EH (cell line): Measurements from ENCODE around the gene RNF224.

ENCODE experiments used
- DNase-seq: peaks from one replicate; pipeline ENCODE4 v3.0.0-alpha.2; 2015; ENCODE audit warnings: low read depth

Gene RNF224

DNA sequence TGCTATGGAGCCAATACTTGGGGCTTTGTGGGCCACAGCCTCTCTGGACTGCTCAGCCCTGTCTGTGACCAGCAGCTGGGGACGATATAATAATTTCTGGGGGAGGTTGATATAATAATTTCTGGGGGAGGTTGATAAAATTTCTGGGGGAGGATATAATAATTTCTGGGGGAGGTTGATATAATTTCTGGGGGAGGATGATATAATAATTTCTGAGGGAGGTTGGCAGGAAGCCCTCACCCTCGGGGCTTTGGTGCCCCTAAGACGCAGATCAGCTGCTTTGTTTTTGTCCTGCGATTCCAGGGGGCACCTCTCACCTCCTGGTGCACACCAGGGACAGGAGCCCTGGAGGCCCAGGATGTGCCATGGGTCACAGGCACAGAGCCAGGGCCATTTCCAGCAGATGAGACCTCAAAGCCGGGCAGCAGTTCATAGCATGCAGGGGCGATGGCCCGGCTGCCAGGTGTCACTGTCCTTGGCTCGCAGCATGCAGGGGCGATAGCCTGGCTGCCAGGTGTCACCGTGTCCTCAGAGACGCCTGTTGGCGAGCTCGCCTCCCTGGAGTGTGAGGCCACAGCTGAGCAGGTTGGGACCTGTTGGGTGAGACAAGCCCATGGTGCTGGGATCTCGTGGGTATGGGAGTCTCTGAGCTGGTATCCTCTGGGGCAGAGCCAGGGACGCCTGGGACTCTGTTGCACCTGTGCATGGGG lies 46.5 kb downstream of the RNF224 start:
- no peak for DNase-seq

DNA sequence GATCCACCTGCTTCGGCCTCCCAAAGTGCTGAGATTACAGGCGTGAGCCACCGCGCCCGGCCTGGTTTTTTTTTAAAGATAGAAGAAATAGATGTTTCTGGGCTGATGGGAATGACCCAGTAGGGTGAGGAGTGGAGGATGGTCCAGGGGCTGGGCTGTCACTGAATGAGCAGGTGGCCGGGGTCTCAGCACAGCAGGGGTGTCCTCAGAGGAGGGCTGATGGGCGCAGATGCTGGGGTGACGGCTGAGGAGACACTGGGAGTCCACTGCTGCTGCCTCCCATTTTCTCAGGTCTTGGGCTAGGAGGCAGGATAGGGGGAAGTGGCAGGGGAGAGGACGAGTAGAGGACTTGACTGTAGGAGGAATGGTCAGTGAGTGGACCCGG lies 47.9 kb downstream of the RNF224 start:
- no peak for DNase-seq

DNA sequence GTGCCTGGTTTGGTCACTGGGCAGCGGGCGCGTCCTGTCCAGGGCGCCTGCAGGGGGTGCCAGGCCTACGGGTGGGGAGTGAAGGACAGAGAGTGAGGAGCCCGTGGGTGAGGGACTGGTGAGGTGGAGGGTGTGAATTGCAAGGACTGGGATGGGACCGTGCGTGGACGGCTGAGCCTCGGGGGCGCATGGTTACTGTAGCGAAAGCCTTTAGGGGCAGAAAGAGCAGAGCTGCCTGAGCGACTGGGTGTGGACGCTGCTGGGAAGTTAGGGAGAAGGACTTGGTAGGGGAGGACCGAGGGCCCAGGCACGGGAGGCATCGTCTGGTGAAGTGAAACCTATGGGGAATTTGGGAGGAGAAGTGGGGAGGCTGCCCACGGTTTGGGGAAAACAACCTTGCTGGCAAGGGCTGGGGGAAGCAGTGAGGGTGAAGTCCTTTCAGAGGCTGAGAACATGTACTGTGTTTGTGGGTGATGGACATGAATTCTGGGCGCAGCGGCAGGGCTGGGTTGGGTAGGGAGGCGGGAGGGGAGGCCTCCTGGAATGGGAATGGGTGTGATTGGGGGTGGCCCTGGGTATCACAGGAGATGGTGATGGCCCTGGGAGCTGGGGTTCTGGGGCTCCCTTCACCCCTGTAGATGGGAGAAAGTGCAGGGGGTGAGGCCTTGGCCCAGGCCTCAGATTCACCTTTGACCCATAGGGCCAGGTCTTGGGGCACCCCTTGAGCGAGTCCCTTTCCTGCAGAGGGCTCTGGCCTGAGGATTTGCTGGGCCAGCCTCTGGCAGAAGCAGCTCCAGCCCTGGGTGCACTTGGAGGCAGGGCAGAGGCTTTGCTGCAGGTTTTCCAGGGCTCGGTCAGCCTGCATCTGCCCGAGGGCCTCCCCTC lies 48.5 kb downstream of the RNF224 start:
- DNase-seq: no peak

DNA sequence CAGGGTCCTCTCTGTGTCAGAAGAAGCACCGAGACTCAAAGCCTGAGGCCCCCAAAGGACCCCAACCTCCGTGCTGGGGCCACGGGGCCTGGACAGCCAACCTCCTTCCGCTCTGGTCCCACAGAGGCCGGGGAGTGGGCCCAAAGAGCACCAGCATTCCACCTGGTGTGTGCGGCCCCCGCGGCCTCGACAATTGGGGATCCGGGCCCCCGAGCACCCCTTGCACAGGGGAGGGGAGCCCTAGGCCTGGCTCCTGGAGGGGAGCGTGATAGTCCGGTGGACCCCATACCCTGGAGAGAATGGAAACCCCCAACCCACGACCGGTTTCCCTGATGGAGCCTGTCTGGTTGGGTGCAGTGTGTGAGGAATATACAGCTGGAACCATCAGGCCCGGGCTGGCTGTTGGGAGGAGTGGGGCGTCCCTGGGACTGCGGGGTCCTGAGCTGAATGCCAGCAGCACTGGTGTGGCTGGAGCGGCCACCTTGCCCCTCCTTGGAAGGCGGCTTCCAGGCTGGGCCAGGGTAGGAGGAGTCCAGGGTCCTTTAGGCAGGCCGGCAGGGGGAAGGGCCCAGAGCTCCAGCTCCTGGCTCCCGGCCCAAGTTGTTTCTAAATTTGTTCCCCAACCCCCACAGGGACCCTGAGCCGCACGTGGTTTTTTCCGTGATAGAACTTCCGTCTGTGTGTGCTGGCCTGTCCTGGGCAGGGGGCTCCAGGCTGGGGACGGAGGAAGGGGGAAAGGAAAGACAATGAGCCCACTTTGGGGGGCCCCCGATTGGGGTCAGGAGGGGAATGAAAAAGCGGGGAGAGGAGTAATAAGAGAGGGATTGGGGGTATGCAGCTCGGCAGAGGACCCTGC lies 49.4 kb downstream of the RNF224 start:
- DNase-seq: peak; percentile 71

DNA sequence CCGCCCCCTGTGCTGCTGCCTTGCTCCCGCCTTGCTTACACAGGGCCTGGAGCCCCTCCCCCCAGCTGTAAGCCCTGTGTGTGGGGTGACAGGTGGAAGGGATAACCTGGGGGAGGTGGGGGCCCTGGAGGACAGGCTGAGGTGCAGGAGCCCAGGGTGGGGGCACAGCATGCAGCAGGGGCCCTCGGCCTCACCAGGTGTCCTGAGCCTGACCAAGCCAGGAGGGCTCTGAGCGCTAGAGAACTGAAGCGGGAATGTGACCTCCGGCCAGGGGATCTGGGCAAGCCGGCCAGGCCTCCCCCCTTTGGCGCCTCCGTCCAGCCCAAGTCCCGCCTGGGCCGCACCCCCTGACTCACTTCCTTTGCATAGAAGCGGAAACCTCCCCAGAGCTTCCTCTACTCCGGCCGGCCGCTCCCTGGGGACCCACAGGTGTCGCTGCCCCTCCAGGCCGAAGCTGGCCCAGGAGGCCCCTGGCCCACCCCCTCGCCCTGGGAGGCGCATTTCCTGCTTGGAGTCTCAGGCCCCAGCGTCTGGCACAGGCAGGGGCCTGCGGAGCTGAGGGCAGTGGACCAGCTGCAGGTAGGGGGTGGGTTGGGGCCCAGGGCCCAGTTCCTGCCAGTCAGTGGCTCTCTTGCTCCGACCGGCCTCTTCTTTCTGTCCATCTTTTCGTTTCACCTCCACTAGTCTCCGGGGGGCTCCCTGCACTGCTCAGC lies 50.2 kb downstream of the RNF224 start, which contains the start of gene TOR4A:
TSS of gene TOR4A (plus strand) at position 398 of the 713 bp plus-strand sequence. CDS start 964 bp downstream, outside the sequence.
- DNase-seq: peak; percentile 91

DNA sequence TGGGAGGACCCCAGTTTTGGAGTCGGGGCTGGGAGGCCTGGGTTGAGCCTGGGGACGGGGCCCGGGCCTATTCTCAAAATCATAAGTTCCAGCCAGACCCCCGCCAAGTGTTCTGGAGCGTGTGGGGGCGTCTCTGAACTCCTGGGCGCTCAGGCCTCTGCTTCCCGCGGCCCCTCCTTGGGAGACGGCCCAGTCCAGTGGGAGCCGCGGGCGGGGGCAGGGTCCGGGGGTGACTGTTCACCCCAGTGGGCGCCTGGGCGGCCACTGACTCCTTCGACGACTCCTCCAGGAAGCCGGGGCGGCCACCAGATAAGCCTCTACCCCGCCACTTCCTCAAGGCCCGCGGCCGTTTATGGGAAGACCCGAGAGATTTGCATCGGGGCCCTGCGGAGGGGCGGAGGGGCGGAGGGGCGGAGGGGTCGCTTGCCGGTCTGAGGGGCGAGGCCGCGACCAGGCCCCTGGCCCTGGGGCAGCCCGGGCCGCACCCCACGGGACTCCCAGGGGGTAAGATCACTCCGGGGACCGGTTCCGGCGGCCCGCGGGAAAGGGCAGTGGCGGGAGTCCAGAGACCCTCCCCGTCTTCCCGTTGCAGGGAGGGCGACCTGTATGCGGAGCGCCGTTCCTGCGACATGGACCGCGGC lies 50.9 kb downstream of the RNF224 start:
- DNase-seq: peak; percentile 44
